Measurements from ENCODE around the gene KIF3C. TPM values are rescaled to one million over a fixed set of nuclear protein-coding genes. Genes with fewer than 3 reads are reported as not detected.
A peak's percentile ranks its signal among the peaks of the same experiment; 100 is the strongest.
"Not testable (repeated sequence)": the region's sequence is repeated elsewhere in the genome, so short reads cannot be mapped to it uniquely, and the experiment has no call there.

KIF3C gene
- total RNA-seq, 1 donor from 2014 or later = 3.1 TPM

DNA sequence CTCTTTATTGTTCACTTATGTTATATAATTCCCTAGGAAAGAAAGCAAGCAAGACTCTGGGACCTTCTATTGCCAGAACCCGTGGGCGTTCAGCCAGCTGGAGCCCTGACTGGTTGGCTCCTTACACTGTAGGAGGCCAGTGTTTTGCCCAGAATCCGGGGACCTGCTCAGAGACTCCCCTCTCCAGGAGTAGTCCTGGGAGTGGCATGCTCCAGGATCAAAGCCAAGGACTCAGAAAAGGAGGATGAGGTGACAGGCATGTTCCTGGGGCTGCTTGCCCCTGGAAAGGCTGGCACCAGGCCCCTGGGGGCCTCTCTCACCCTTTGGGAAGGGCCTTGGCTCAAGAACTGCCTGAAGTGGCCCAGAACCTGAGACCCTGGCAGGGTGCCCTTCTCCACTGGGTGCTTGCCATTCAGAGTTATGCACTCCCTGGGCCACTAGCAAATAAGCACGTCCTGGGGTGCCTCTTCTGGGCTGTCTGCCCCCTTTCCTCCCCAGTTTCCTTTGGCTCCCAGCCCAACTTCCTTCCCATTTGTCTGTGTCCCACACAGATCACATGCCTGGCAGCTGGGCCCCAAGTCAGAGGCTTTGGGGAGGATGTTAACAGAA is 19.6 kb upstream of the KIF3C start:
- intact Hi-C loops (cut with micrococcal nuclease) = no loop called here
- DNase-seq = peak; percentile 87
- ATAC-seq = peak; percentile 77

GRCh38 chr2:26000561-26001082 is 18.3 kb upstream of the KIF3C start:
- DNase-seq = no peak
- intact Hi-C loops (cut with micrococcal nuclease) = no loop called here
- ATAC-seq = peak; percentile 24

- ATAC-seq; intact Hi-C loops (cut with micrococcal nuclease); DNase-seq: not testable (repeated sequence)
These were observed 17.1 kb upstream of the KIF3C start for GRCh38 chr2:25999406-25999805.

- DNase-seq; intact Hi-C loops (cut with micrococcal nuclease); ATAC-seq: not testable (repeated sequence)
These were observed 16.6 kb upstream of the KIF3C start for GRCh38 chr2:25998816-25999383.

DNA sequence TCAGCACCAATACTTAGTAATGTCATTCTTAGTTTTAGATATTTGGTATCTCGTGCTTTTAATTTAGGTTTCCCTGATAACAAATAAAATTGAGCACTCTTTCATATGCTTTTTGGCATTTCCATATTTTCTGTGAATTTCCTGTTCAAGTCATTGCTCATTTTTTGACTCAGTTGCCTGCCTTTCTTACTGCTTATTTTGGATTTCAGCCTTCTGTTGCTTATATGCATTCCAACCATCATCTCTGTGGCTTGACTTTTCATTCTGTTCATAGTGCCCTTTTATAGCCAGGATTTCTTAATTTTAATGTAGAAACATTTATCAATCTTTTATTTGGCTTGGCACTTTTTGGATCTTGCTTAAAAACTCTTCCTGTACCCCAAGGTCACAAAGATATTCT is 14.5 kb upstream of the KIF3C start:
- no peak for ATAC-seq
- no peak for DNase-seq
- intact Hi-C loops (cut with micrococcal nuclease) = no loop called here

DNA sequence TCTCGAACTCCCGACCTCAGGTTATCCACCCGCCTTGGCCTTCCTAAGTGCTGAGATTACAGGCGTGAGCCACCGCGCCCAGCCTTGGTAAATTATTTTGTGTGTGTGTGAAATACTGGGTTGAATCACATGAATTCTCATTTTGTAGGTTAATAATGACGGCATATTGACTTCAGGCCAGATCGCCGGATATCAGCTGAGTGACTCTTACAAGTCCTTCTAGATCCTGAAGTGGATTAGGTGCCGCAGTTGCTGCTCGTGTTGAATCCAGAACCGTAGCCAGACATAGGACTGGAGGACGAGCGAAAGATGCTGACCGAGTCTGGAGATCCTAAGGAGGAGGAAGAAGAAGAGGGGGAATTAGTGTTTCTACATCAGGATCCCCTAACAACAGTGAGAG is 12.2 kb upstream of the KIF3C start:
- ATAC-seq (no peak), DNase-seq (no peak)
- intact Hi-C loops (cut with micrococcal nuclease) = no loop called here

- no peak for DNase-seq
- no peak for ATAC-seq
- intact Hi-C loops (cut with micrococcal nuclease) = no loop called here
These were observed 10.8 kb upstream of the KIF3C start for GRCh38 chr2:25993049-25993448.

- ATAC-seq = no peak
- intact Hi-C loops (cut with micrococcal nuclease) = no loop called here
- no peak for DNase-seq
These were observed 10.3 kb upstream of the KIF3C start for GRCh38 chr2:25992556-25992955.

DNA sequence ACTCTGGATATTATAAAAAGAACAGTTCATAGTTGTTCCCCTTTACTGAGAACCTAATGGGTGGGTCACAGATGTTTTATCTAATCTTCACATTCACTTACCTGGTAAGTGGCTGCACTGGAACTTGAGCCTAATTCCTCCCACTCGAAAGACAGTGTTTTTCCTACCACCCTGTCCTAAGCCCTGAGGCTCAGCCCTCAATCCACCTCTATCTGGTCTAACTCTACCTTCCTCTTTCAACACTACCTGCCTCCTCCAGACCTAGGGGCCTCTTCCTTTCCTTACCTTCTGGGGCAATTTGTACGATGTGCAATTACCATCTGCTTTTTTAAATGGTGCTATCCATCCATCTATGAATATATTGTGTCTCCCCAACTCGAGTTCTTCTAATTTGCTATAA is 9.7 kb upstream of the KIF3C start:
- DNase-seq = no peak
- intact Hi-C loops (cut with micrococcal nuclease) = no loop called here
- peak; percentile 43 for ATAC-seq

GRCh38 chr2:25989154-25989553 is 6.9 kb upstream of the KIF3C start:
- intact Hi-C loops (cut with micrococcal nuclease) = no loop called here
- DNase-seq (no peak), ATAC-seq (no peak)

- ATAC-seq (no peak), DNase-seq (no peak)
- intact Hi-C loops (cut with micrococcal nuclease) = no loop called here
These were observed 5.8 kb upstream of the KIF3C start for GRCh38 chr2:25988134-25988533.

DNA sequence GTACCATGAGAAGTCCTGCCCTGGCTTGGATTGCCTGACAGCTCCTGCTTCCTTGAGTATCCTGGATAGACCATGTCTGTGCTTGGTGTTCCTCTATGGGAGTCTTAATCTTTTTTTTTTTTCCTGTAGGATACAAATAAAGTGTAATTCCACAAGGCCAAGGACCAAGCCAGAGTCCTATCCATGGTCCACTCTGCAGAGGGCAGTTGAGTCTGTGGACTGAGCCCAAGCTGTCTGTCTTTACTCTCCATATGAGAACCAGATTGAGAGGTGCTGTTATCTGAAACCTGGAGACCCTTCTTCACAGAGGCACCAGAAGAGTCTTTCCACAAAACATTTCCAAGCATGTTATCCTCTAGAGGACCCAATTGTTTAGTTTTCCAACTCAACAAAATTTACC is 1.4 kb upstream of the KIF3C start:
- ATAC-seq (no peak), DNase-seq (no peak)
- intact Hi-C loops (cut with micrococcal nuclease) = no loop called here

- intact Hi-C loops (cut with micrococcal nuclease) = no loop called here
- ATAC-seq (no peak), DNase-seq (no peak)
These were observed 627 bp upstream of the KIF3C start for GRCh38 chr2:25982968-25983280.

DNA sequence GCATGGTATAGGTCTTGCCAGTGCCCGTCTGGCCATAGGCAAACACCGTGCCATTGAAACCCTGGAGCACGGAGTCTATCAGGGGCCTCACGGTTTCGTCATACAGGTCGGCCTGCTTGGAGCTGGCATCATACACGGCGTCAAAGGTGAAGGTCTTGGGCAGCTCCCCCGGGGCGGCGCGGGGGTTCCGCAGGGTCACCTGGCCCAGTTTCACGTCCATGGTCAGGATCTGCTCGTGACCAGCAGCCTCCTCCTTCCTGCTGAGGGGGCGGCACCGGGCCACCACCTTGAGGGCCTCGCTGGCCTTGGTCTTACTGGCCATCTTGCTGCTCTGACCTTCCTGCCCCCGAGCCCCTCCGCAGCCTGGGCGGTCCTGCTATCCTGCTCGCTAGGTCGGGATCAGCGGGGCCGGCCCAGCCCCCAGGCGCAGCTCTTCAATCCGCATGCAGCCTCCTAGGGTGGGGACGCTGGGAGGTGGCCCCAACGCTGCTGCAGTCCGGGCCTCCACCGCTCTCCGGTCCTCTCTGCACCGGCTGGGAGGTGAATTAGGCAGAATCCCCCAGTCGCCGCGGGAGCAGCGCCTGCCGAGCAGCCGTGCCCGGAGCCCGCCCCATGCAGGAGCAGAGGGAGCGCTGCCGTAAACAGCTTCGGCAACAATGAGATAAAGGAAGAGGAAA is 563 bp downstream of the KIF3C start:
- DNase-seq = no peak
- peak; percentile 53 for ATAC-seq
- intact Hi-C loops (cut with micrococcal nuclease) = no loop called here

DNA sequence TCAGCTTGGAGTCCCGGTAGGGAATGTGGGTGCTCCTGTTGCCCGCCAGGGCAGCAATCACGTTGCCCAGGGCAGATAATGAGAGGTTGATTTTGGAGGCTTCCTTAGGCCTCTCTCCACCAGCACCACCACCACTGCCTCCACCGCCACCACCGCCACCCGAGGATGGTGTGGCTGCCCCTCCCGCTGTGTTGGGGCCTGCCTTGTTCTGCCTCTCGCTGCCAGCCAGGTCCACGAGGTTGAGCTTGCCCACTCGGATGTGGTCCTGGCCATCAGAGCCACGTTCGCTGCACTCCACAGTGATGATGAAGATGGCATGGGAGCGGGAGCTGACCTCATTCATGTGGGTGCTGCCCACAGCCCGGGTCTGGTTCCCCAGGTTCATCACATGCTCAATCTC is 1.3 kb downstream of the KIF3C start:
- ATAC-seq (no peak), DNase-seq (no peak)
- intact Hi-C loops (cut with micrococcal nuclease) = no loop called here

- DNase-seq (no peak), ATAC-seq (no peak)
- intact Hi-C loops (cut with micrococcal nuclease) = no loop called here
These were observed 2.0 kb downstream of the KIF3C start for GRCh38 chr2:25980076-25980887.

- ATAC-seq (no peak), DNase-seq (no peak)
- intact Hi-C loops (cut with micrococcal nuclease) = no loop called here
These were observed 3.3 kb downstream of the KIF3C start for GRCh38 chr2:25979001-25979400.

DNA sequence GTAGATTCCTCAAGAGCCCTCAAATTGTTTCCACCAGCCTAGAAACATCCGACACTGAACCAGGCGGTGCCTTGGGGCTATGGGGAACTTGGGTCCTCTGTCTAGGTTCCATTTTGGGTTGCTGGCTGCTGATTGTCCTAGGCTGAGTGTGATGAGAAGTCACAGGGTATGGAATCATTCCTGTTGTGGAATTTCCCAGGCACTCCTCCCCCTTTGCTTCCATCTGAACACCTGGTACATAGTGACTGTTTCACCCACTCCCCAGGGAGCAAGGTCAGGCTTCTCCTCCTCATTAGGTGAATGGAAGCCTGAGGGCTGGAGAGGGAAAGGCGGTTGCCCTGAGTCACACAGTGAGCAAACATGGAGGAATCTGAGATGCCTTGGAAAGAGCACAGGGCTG is 4.5 kb downstream of the KIF3C start:
- ATAC-seq (no peak), DNase-seq (no peak)
- intact Hi-C loops (cut with micrococcal nuclease) = no loop called here

GRCh38 chr2:25976983-25977741 is 5.1 kb downstream of the KIF3C start:
- intact Hi-C loops (cut with micrococcal nuclease) = no loop called here
- DNase-seq (no peak), ATAC-seq (no peak)
